Measurements from ENCODE around the gene SPATA24.

The SPATA24 gene

DNA sequence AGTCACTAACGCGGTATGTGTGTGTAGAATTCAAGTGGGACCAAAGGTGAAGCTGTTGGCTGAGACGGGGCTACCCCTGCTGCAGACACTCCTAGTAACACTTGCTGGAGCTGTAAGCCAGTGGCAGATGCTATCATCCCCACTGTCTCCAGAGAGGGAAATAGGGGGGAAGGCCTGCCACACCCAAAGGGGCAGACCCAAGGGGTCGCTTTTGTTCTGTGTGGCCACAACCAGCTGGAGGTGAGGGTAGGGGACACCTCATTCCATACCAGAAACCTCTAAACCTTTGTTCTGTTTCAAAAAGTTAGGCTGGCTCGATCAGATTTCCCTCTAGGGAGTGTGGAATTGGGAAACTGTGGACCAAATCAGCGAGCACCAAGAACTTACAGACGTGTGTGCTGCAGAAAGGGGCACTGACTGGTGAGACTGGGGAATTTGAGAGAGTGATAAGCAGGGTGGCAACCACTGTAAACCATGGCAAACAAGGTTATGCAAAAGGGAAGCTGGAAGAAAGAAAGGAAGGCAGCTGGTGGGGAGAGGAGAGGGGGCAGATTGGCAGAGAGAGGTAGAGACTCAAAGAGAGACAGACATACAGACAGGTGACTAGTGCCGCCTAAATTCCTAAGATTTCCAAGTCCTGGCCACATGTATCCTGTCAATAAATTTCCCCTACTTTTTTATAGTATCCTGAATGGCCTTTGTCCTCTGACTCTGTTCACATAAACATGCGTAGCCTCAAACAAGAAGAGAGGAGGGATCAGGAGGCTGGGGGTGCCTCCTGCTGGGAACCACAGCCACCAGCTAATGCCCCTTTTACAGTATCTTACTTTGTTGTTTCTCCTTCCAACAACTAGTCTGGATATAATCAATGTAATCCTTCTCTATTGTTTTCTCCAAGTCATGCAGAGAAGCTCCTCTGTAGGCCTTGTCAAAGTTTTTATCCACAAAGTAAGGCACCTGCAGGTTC is 15.6 kb upstream of the SPATA24 start:
- in situ Hi-C loops (cut with HindIII; ENCODE audit: low sequenced_read_pairs), result loop anchor here (10.0 to 25.0 kb wide), 2 partner anchors 105 to 343 kb away; no protein-coding TSS in a partner anchor

DNA sequence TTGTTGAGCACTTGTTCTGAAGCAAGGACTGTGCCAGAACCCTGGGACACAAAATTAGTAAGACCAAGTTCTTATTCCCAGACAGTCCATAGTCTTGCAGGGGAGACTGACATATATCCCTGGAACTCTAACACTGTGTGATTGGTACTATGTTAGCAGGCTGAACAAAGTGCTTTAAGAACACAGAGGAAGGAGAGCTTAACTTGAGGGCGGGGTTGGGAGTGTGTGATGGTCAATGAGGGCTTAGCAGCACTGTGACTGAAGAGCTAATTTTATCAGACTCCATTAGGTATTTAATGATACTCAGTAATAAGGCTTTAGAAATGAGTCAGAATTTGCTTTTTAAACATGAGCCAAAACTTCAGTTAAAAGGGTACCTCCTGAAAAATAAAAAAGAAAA is 14.9 kb upstream of the SPATA24 start:
- in situ Hi-C loops (cut with HindIII; ENCODE audit: low sequenced_read_pairs), result loop anchor here (10.0 to 25.0 kb wide), 2 partner anchors 106 to 344 kb away; no protein-coding TSS in a partner anchor

DNA sequence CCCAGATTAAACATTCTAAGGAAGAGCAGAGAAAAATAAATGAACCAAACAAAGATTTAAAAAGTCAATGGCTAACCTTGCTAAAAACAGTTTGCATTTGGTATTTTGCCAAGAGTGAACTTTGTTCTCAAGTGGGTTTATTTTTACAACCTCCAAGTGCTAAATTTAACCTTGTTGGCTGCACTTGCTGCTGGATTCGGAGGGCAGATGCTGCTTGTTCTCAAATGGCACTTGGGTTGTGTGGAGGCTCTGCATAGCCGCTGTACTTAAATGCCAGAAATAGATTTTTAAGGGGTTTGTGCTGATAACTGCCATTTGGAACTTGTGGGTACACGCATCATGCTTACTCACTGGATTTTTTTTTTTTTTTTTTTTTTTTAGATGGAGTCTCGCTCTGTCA is 13.3 kb upstream of the SPATA24 start:
- in situ Hi-C loops (cut with HindIII; ENCODE audit: low sequenced_read_pairs), result loop anchor here (10.0 to 25.0 kb wide), 2 partner anchors 108 to 345 kb away; no protein-coding TSS in a partner anchor

DNA sequence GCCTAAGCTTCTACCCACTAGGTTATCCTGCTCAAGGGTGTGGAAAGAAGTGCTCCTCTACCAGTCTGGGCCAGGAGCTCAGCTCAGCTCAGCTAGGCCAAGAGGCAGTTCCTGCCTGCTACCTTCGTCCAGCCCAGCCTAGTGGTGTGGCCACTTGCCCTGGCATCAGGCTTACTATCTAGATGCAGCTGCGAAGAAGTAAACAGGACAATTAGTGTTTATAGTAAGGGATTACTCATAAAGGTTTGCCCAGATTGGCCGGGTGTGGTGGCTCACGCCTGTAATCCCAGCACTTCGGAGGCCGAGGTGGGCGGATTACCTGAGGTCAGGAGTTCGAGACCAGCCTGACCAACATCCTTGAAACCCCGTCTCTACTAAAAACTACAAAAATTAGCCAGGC is 12.8 kb upstream of the SPATA24 start:
- in situ Hi-C loops (cut with HindIII; ENCODE audit: low sequenced_read_pairs), result loop anchor here (10.0 to 25.0 kb wide), 2 partner anchors 108 to 346 kb away; no protein-coding TSS in a partner anchor

DNA sequence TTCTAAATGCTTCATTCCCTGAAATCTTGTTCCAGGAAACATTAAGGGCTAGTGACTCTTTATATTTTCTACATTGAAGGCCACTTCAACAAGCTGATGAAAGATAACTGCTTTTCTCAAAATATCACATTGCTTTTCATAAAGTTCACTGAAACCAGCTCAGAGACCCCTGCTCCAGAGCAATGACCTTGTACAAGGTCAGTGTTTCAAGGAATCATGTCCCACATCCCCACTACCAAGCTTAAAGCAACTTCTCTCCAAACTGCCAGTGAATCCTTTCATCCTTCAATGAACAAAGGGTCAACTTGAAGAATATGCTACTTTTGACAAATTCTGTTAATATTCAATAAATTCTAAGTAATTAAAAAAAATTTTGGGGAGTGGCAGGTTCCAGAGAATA is 12.0 kb upstream of the SPATA24 start:
- in situ Hi-C loops (cut with HindIII; ENCODE audit: low sequenced_read_pairs), result loop anchor here (10.0 to 25.0 kb wide), 2 partner anchors 109 to 346 kb away; no protein-coding TSS in a partner anchor

DNA sequence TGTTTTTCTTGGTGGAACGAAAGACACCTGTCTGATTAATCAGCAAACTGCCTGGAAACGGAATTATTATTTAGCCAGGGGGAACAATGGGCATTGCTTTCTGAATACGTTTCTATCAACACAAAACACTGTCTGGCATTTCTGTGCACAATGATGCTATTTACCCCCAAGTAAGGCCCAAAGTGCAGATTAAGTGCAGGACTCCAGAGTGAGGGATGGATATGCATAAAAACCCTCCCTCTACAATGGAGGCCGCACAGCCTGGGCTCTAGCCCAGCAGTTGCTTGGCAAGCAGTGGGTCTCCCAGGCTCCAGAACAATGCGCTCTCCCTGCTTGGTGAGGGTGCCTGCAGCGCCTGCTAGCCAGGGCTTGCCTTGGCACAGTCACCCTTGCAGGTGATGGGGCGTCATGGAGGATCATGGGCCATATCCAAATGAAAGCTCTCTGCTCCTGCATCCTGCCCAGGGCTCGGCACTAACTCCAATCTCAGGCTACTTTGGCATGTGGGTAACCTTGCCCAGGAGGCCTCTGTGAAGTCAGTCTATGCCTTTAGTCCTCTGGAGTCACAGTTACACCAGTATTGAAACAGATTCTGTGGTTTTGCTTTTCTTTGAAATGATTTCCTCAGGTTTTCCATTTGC is 11.5 kb upstream of the SPATA24 start:
- in situ Hi-C loops (cut with HindIII; ENCODE audit: low sequenced_read_pairs), result loop anchor here (10.0 to 25.0 kb wide), 2 partner anchors 109 to 347 kb away; no protein-coding TSS in a partner anchor

DNA sequence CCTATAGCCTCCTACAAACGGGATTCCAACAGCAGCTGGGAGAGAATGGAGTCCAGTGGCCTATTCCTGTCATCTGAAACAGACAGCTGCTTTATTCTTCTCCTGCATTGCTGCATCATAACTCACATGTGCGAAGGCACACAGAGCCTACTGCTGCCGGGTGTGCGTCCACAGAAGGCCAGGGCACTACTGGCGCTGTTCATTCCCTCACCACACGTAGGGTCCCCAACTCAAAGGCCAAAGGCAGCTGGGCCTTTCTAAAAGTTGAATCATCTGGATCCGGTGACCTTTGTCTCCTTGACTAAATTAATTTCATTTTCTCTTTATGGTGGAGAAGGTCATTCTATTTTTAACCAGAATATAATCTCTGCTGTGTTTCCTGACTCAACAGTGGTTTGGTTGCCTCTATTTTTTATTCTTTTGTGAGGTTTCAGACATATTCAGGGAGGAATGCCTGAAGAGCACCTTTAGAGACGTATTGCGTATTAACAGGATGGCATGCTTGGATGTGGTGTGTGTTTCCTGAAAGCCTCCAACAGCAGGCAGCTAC is 10.8 kb upstream of the SPATA24 start:
- in situ Hi-C loops (cut with HindIII; ENCODE audit: low sequenced_read_pairs), result loop anchor here (10.0 to 25.0 kb wide), 2 partner anchors 110 to 348 kb away; no protein-coding TSS in a partner anchor

DNA sequence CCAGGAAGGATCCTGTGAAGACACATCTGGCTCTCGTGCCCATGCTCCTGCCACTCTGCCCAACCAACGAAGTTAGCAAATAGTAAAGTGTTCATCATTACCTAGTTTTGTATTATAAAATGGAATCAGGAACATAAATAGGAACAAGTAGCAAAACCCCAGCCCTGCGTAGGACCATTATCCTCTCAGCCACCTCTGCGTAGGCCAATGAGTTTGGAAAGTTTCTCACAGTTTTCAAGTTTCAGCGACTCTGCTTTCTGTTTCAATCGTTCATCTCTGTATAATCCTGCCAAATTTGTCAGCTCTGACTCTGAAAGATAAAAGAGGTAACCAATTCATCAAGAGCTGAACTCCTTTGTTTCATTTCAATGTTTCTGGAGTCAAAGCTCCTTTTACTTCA is 10.1 kb upstream of the SPATA24 start:
- in situ Hi-C loops (cut with HindIII; ENCODE audit: low sequenced_read_pairs), result loop anchor here (10.0 to 25.0 kb wide), 2 partner anchors 111 to 348 kb away; no protein-coding TSS in a partner anchor

DNA sequence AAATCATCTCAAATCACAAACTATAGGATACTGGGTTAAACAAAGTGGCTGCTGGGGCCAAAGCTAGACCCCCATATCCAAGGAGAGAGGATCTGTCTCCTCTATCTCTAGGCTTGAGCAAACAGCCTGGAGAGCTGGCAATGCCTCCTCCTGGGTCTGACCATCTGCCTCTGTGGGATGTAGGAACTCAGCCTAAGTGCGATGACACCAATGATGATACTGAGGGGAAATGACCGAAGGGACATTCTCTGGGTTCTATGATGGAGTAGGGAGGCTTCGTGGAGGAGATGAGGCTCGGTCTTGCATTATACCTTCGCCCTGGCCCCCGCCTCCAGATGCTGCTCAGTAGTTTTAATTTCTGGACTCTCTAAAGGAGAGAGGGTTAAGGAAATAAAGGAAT is 9.3 kb upstream of the SPATA24 start:
- in situ Hi-C loops (cut with HindIII; ENCODE audit: low sequenced_read_pairs), result loop anchor here (10.0 to 25.0 kb wide), 2 partner anchors 112 to 349 kb away; no protein-coding TSS in a partner anchor

DNA sequence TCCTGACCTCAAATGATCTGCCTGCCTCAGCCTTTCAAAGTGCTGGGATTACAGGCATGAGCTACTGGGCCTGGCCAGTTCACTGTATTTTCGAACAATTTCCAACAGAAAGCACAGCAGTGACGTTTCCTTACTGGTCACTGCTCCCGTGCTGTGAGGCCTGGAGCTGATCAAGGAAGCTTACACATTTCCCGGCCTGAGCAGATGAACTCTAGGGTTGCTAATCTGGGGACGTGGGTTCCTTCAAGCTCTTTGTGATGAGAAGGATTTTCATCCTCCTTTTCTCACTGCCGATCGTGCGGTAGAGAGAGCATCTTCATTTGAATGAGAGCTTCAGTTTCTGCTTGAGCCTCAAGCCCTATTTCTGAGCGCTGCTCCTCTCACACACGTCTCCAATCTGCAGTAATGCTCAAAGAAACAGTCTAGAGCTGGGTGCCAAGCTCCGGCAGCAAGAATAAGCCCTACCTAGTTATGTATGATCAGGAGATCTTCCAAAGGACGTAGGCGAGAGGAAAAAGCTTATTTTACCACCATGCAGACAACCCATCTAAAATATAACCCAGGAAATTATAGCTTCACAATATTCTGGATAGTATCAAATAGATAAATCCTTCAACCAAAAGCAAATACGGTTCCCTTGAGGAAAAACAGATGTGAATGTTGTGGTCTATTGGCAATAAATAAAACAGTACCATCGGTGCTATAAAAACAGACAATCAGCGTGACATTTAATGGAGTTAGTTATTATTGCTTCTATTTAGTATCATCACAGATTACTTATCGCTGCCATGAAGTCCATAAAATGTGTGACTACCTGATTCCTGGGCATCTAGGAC is 7.3 kb upstream of the SPATA24 start:
- in situ Hi-C loops (cut with HindIII; ENCODE audit: low sequenced_read_pairs), result loop anchor here (10.0 to 25.0 kb wide), 2 partner anchors 114 to 351 kb away; no protein-coding TSS in a partner anchor

DNA sequence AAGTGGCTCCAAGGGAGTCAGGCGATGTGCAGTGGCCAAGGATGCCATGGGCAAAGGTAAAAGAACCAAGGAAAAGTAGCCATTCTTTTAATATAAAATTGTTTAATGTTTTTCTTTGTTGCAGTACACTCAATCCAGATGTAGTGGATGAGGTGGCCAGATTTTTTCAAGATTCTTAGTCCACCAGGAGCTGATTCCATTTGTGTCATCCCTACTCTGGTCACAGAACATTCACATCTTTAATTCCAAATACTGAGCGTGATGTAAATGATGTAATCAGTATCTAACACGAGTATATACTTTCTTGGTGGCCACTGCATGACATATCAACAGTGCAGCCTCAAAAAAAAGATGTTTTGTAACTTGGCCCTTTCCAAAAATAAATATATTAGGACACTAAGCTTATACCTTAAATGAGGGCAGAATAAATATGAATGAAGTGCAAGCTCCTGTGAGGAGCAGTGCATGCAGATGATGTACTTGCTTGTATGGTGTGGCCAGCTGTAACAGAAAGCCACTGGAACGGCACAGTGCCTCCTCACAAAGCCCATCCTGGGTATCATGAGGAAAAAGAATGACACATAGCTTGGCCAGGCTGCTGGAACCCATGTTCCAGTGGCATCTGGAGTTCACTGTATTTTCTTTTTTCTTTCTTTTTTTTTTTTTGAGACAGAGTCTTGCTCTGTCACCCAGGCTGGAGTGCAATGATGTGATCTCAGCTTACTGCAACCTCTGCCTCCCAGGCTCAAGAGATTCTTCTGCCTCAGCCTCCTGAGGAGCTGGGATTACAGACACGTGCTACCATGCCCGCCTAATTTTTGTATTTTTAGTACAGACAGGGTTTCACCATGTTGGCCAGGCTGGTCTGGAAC is 6.5 kb upstream of the SPATA24 start:
- in situ Hi-C loops (cut with HindIII; ENCODE audit: low sequenced_read_pairs), result loop anchor here (10.0 to 25.0 kb wide), 2 partner anchors 114 to 352 kb away; no protein-coding TSS in a partner anchor

DNA sequence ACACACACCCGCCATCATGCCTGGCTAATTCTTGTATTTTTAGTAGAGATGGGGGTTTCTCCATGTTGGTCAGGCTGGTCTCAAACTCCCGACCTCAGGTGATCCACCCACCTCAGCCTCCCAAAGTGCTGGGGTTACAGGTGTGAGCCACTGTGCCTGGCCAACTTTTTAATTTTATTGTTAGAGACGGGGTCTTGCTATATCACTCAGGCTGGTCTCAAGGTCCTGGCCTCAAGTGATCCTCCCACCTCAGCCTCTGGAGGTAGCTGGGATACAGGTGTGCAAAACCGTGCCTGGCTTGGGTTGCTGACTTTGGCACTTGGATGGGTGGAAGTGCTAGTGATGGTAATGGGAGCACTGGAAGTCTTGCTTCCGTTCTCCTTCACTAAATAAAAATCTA is 5.2 kb upstream of the SPATA24 start:
- in situ Hi-C loops (cut with HindIII; ENCODE audit: low sequenced_read_pairs), result loop anchor here (25.0 kb wide), 1 partner anchor 353 kb away; no protein-coding TSS in a partner anchor

DNA sequence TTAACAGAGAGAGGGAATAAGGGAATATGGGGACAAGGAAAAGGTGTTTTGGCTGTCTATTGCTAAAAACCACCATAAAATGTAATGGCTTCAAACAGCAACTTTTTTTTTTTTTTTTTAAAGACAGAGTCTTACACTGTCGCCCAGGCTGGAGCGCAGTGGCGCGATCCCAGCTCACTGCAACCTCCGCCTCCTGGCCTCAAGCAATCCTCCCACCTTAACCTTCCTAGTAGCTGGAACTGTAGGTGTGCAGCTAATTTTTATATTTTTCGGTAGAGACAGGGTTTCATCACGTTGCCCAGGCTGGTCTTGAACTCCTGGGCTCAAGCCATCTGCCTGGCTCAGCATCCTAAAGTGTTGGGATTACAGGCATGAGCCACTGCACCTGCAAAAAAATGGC is 4.3 kb upstream of the SPATA24 start:
- in situ Hi-C loops (cut with HindIII; ENCODE audit: low sequenced_read_pairs), result loop anchor here (25.0 kb wide), 1 partner anchor 354 kb away; no protein-coding TSS in a partner anchor

DNA sequence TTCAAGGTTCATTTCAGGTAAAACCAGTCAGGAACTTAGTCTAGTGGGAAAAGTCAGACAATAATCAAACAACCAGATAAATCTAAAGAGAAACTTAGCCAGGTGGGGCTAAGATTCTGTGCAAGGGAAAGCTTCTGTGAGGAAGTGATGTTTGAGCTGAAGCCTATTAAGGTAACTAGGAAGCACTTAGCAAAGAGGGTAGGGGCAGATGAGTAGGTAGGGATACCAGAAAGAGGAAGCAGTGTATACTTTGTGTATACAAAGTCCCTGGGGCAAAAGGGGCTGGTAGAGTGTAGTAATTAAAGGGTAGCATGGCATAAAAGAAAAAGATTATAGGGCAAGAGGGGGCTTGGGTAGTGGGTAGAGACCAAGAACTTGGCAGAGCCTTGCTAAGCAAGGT is 3.6 kb upstream of the SPATA24 start:
- in situ Hi-C loops (cut with HindIII; ENCODE audit: low sequenced_read_pairs), result loop anchor here (25.0 kb wide), 1 partner anchor 355 kb away; no protein-coding TSS in a partner anchor

DNA sequence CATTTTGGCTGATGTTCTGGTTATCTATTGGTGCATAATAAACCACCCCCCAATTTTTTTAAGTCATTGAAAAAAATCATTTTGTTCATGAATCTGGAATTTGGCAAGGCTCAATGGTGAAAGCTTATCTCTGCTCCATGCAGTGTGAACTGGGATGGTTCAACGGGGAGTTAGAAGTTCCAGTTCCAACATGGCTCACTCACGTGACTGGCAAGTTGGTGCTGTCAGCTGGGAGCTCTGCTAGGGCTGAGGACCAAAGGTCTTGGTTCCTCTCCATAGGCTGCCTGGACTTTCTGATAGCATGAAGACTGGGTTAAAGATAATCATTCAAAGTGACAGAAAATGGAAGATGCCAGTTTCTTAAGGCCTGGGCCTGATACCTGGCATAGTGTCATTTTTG is 3.1 kb upstream of the SPATA24 start:
- in situ Hi-C loops (cut with HindIII; ENCODE audit: low sequenced_read_pairs), result loop anchor here (25.0 kb wide), 1 partner anchor 355 kb away; no protein-coding TSS in a partner anchor

DNA sequence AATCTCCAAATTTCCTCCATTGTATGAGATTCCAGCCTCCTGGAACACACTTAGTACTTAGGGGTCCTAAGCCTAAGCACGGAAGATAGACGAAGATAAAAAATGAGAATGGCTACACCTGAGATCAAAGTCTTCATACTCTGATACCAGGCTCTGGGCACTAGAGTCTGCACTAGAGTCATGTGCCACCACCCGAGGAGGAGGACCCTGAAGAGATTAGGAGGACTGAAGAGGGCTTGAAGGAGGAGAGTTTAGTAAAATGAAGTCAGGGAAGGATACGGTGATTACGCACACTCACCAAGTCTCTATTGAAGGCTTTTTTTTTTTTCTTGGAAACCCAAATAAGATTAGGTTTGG is 573 bp upstream of the SPATA24 start:
- in situ Hi-C loops (cut with HindIII; ENCODE audit: low sequenced_read_pairs), result loop anchor here (25.0 kb wide), 1 partner anchor 358 kb away; no protein-coding TSS in a partner anchor

DNA sequence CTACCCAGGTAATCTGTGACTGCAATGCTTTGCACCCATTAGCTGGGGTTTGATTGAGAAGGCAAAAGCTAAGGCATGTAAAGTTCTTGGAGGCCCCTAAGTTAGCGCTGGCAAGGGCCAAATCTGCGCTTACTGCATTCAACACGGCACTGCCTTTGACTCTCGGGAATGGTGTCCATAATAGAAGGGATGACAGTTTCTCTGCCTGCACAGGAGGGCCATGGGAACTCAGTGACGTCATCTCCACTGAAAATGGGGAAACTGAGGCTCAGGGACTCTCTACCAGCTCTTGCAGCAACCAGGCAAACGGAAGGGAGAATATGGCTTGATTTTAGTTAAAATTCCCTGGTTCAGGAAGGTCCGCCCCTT is 487 bp downstream of the SPATA24 start:
- in situ Hi-C loops (cut with HindIII; ENCODE audit: low sequenced_read_pairs), result loop anchor here (25.0 kb wide), 1 partner anchor 359 kb away; no protein-coding TSS in a partner anchor

DNA sequence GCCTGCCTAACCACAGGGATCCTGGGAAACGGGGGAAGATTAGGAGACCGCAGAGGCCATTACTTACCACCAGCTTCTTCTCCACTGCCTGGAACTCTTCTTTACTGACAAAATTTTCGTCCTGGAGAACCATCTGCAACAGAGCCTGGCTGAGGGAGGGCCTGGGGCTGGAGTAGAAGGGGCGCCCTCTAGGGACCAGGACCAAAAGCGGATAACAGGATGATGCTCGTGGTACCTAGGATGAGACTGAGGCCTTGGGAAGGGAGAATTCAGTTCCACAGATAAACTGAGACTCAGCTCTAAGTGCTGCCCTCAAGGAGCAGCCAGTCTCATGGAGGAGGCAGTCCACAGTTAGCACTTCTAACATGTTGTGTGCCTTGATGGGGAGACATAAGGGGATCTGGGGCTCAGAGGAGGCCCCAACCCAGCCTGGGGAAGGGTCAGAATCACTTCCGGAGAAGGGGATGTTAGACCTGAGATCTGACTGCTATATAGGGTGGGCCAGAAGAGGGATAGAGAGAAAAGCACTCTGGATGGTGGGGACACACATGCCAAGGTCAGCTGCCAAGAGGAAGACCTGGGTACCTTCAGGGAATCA is 1.2 kb downstream of the SPATA24 start:
- in situ Hi-C loops (cut with HindIII; ENCODE audit: low sequenced_read_pairs), result loop anchor here (25.0 kb wide), 1 partner anchor 360 kb away; no protein-coding TSS in a partner anchor

Measured in DLD1 (cell line).